Measurements from ENCODE around the gene PIH1D1. TPM values are rescaled to one million over a fixed set of nuclear protein-coding genes. Genes with fewer than 3 reads are reported as not detected.

The PIH1D1 gene
- total and polyA plus RNA-seq, 4 donors, result 56.6 to 96.3 (median 76.5) TPM

GRCh38 chr19:49398931-49399330, 52.7 kb downstream of the PIH1D1 start:
- 100% methylated on average over 1 of the region's 6 CpGs for WGBS (ENCODE audit: insufficient coverage)
- H3K4me1 ChIP-seq (ENCODE audit: control insufficient read depth, insufficient read depth, low read length), result no peaks in the 10 kb centered on the region
- H3K27ac ChIP-seq (ENCODE audit: low read depth, low read length), result no peak overlapping the region
- H3K36me3 ChIP-seq (ENCODE audit: control insufficient read depth, insufficient read depth, low read length), result no peaks in the 10 kb centered on the region
- peaks cover 9% of the 10 kb centered on the region for H3K27me3 ChIP-seq (ENCODE audit: control insufficient read depth, insufficient read depth, low read length)
- H3K9me3 ChIP-seq (ENCODE audit: control insufficient read depth, insufficient read depth, low read length), result no peaks in the 10 kb centered on the region
- H3K4me3 ChIP-seq (ENCODE audit: low read depth, low read length), result no peak overlapping the region
- DNase-seq (ENCODE audit: low read depth in 4 of 6, low spot score in 6 of 6), result no peak

- Histone ChIP-seq H3K9me3 (ENCODE audit: control insufficient read depth, insufficient read depth, low read length) (no peaks in the 10 kb centered on the region), H3K4me1 (ENCODE audit: control insufficient read depth, insufficient read depth, low read length) (no peaks in the 10 kb centered on the region), H3K27ac (ENCODE audit: low read depth, low read length) (no peak overlapping the region), H3K27me3 (ENCODE audit: control insufficient read depth, insufficient read depth, low read length) (peaks cover 11% of the 10 kb centered on the region), H3K36me3 (ENCODE audit: control insufficient read depth, insufficient read depth, low read length) (no peaks in the 10 kb centered on the region), H3K4me3 (ENCODE audit: low read depth, low read length) (no peak overlapping the region)
- WGBS (ENCODE audit: insufficient coverage), result 31% methylated on average over 8 of the region's 11 CpGs
- no peak for DNase-seq (ENCODE audit: low read depth in 4 of 6, low spot score in 6 of 6)
These were observed 53.5 kb downstream of the PIH1D1 start for GRCh38 chr19:49398001-49398615.

DNA sequence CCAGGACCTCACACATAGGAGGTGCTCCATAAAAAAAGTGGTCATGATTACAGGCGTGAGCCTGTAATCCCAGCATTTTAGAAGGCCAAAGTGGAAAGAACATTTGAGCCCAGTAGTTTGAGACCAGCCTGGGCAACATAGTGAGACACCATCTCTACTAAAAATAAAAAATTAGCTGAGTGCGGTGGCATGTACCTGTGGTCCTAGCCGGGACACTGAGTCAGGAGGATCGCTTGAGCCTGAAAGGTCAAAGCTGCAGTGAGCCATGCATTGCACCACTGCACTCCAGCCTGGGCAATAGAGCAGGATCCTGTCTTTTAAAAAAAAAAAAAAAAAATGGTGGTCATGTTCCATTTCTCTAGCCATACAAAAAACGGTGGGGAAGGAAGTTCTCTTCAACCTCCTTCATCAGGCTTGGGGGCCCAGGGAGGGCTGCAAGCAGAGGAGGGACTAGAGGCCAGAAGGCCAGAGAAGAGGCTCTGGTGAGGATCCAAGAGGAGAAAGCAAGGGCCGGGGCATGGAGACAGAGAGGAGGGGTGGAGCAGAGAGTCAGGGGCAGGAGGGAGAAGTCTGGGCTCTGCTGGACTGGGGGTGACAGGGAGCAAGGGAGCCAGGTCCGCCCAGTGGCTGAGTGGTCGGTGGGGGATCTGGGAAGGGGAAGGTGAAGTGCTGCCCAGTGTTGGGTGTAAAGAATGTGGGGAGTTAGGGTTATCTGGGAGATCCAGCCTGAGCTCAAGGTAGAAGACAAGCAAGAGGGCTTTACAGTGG, 54.7 kb downstream of the PIH1D1 start:
- H3K27ac ChIP-seq (ENCODE audit: low read depth, low read length), result no peak overlapping the region
- DNase-seq (ENCODE audit: low read depth in 4 of 6, low spot score in 6 of 6), result no peak
- no peaks in the 10 kb centered on the region for H3K9me3 ChIP-seq (ENCODE audit: control insufficient read depth, insufficient read depth, low read length)
- no peaks in the 10 kb centered on the region for H3K4me1 ChIP-seq (ENCODE audit: control insufficient read depth, insufficient read depth, low read length)
- no peaks in the 10 kb centered on the region for H3K36me3 ChIP-seq (ENCODE audit: control insufficient read depth, insufficient read depth, low read length)
- WGBS (ENCODE audit: insufficient coverage), result 84% methylated on average over 7 of the region's 8 CpGs
- peaks cover 11% of the 10 kb centered on the region for H3K27me3 ChIP-seq (ENCODE audit: control insufficient read depth, insufficient read depth, low read length)
- H3K4me3 ChIP-seq (ENCODE audit: low read depth, low read length), result no peak overlapping the region

Small RNAs within 50 kb of the gene (small RNA-seq; reads per million reads assigned to genes)
- gene MIR150 (ENCODE audit: low replicate concordance) (23.3 reads per million, percentile 97 among the genes with 10 or more reads in this experiment), gene SNORD32A (ENCODE audit: low replicate concordance) (not detected), gene SNORD33 (ENCODE audit: low replicate concordance) (not detected), gene SNORD34 (ENCODE audit: low replicate concordance) (not detected), gene SNORD35A (ENCODE audit: low replicate concordance) (not detected), gene SNORD35B (ENCODE audit: low replicate concordance) (not detected)

Other genes with a start within 250 kb of the PIH1D1 start
- gene SLC6A16, start 126.6 kb downstream of the PIH1D1 start, total RNA-seq, result 1 to 10 TPM in 1 of 2 donors, under 1 TPM in 1; 0.59 to 1.2 TPM
- gene SLC6A16, start 126.6 kb downstream of the PIH1D1 start, polyA plus RNA-seq (ENCODE audit: insufficient read length in 2 of 2), result 1 to 10 TPM; 2.8 to 3.8 TPM
- 10 to 100 TPM in 1 of 2 donors, 1 to 10 TPM in 1; 2.9 to 10.5 TPM for gene CD37, start 116.4 kb downstream of the PIH1D1 start, total RNA-seq
- 10 to 100 TPM; 16.6 to 18.0 TPM for gene CD37, start 116.4 kb downstream of the PIH1D1 start, polyA plus RNA-seq (ENCODE audit: insufficient read length in 2 of 2)
- gene TEAD2, start 89.4 kb downstream of the PIH1D1 start, total RNA-seq, result 10 to 100 TPM; 10.6 to 35.6 TPM
- 10 to 100 TPM; 33.2 to 33.3 TPM for gene TEAD2, start 89.4 kb downstream of the PIH1D1 start, polyA plus RNA-seq (ENCODE audit: insufficient read length in 2 of 2)
- gene DKKL1, start 87.9 kb downstream of the PIH1D1 start, total RNA-seq, result 1 to 10 TPM in 1 of 2 donors, under 1 TPM in 1; 0.69 to 3.4 TPM
- 1 to 10 TPM; 2.7 to 3.2 TPM for gene DKKL1, start 87.9 kb downstream of the PIH1D1 start, polyA plus RNA-seq (ENCODE audit: insufficient read length in 2 of 2)
- gene KASH5, start 63.6 kb downstream of the PIH1D1 start, total RNA-seq, result 1 to 10 TPM in 1 of 2 donors, under 1 TPM in 1; 0.30 to 1.3 TPM
- gene KASH5, start 63.6 kb downstream of the PIH1D1 start, polyA plus RNA-seq (ENCODE audit: insufficient read length in 2 of 2), result under 1 TPM; 0.21 to 0.40 TPM
- gene PTH2, start 28.4 kb downstream of the PIH1D1 start, total RNA-seq, result not detected
- not detected for gene PTH2, start 28.4 kb downstream of the PIH1D1 start, polyA plus RNA-seq (ENCODE audit: insufficient read length in 2 of 2)
- not detected for gene GFY, start 26.4 kb downstream of the PIH1D1 start, total RNA-seq
- under 1 TPM; 0.54 TPM for gene GFY, start 26.4 kb downstream of the PIH1D1 start, polyA plus RNA-seq (ENCODE audit: insufficient read length in 2 of 2)
- 1 to 10 TPM in 1 of 2 donors, under 1 TPM in 1; 0.55 to 4.2 TPM for gene SLC17A7, start 10.3 kb downstream of the PIH1D1 start, total RNA-seq
- 1 to 10 TPM in 1 of 2 donors, under 1 TPM in 1; 0.51 to 1.1 TPM for gene SLC17A7, start 10.3 kb downstream of the PIH1D1 start, polyA plus RNA-seq (ENCODE audit: insufficient read length in 2 of 2)
- 10 to 100 TPM; 15.7 to 22.3 TPM for gene ALDH16A1, start 1.4 kb upstream of the PIH1D1 start, total RNA-seq
- gene ALDH16A1, start 1.4 kb upstream of the PIH1D1 start, polyA plus RNA-seq (ENCODE audit: insufficient read length in 2 of 2), result 10 to 100 TPM; 16.1 to 18.2 TPM
- 1 to 10 TPM; 1.2 to 4.1 TPM for gene FLT3LG, start 22.4 kb upstream of the PIH1D1 start, total RNA-seq
- gene FLT3LG, start 22.4 kb upstream of the PIH1D1 start, polyA plus RNA-seq (ENCODE audit: insufficient read length in 2 of 2), result 1 to 10 TPM; 4.8 to 5.2 TPM
- 1,000 to 10,000 TPM; 1,320 to 2,994 TPM for gene RPL13A, start 35.8 kb upstream of the PIH1D1 start, total RNA-seq
- 1,000 to 10,000 TPM; 1,955 to 2,049 TPM for gene RPL13A, start 35.8 kb upstream of the PIH1D1 start, polyA plus RNA-seq (ENCODE audit: insufficient read length in 2 of 2)
- gene RPS11, start 44.6 kb upstream of the PIH1D1 start, total RNA-seq, result 1,000 to 10,000 TPM; 1,713 to 3,396 TPM
- gene RPS11, start 44.6 kb upstream of the PIH1D1 start, polyA plus RNA-seq (ENCODE audit: insufficient read length in 2 of 2), result 1,000 to 10,000 TPM; 1,893 to 1,945 TPM
- 100 to 1,000 TPM in 1 of 2 donors, 10 to 100 TPM in 1; 67.9 to 339 TPM for gene FCGRT, start 60.8 kb upstream of the PIH1D1 start, total RNA-seq
- gene FCGRT, start 60.8 kb upstream of the PIH1D1 start, polyA plus RNA-seq (ENCODE audit: insufficient read length in 2 of 2), result 100 to 1,000 TPM in 1 of 2 donors, 10 to 100 TPM in 1; 80.2 to 131 TPM
- 10 to 100 TPM; 24.9 to 85.2 TPM for gene RCN3, start 76.2 kb upstream of the PIH1D1 start, total RNA-seq
- 10 to 100 TPM; 14.5 to 36.5 TPM for gene RCN3, start 76.2 kb upstream of the PIH1D1 start, polyA plus RNA-seq (ENCODE audit: insufficient read length in 2 of 2)
- 10 to 100 TPM; 32.2 to 86.1 TPM for gene NOSIP, start 128.7 kb upstream of the PIH1D1 start, total RNA-seq
- gene NOSIP, start 128.7 kb upstream of the PIH1D1 start, polyA plus RNA-seq (ENCODE audit: insufficient read length in 2 of 2), result 10 to 100 TPM; 63.9 to 67.4 TPM
- gene PRRG2, start 129.5 kb upstream of the PIH1D1 start, total RNA-seq, result under 1 TPM; 0.79 to 0.83 TPM
- gene PRRG2, start 129.5 kb upstream of the PIH1D1 start, polyA plus RNA-seq (ENCODE audit: insufficient read length in 2 of 2), result 1 to 10 TPM in 1 of 2 donors, under 1 TPM in 1; 0.78 to 1.5 TPM
- 1 to 10 TPM; 6.6 to 8.2 TPM for gene PRR12, start 139.4 kb upstream of the PIH1D1 start, total RNA-seq
- 10 to 100 TPM; 37.7 to 42.3 TPM for gene PRR12, start 139.4 kb upstream of the PIH1D1 start, polyA plus RNA-seq (ENCODE audit: insufficient read length in 2 of 2)
- 10 to 100 TPM in 1 of 2 donors, 1 to 10 TPM in 1; 4.7 to 16.7 TPM for gene RRAS, start 188.3 kb upstream of the PIH1D1 start, total RNA-seq
- 10 to 100 TPM; 13.4 to 16.7 TPM for gene RRAS, start 188.3 kb upstream of the PIH1D1 start, polyA plus RNA-seq (ENCODE audit: insufficient read length in 2 of 2)
- 10 to 100 TPM; 11.8 to 12.2 TPM for gene SCAF1, start 190.4 kb upstream of the PIH1D1 start, total RNA-seq
- gene SCAF1, start 190.4 kb upstream of the PIH1D1 start, polyA plus RNA-seq (ENCODE audit: insufficient read length in 2 of 2), result 10 to 100 TPM; 66.3 to 70.8 TPM
- 10 to 100 TPM; 21.8 to 63.9 TPM for gene IRF3, start 214.0 kb upstream of the PIH1D1 start, total RNA-seq
- gene IRF3, start 214.0 kb upstream of the PIH1D1 start, polyA plus RNA-seq (ENCODE audit: insufficient read length in 2 of 2), result 10 to 100 TPM; 39.2 to 51.4 TPM
- gene BCL2L12, start 214.1 kb upstream of the PIH1D1 start, total RNA-seq, result 1 to 10 TPM in 1 of 2 donors, under 1 TPM in 1; 0.89 to 7.6 TPM
- gene BCL2L12, start 214.1 kb upstream of the PIH1D1 start, polyA plus RNA-seq (ENCODE audit: insufficient read length in 2 of 2), result 10 to 100 TPM in 1 of 2 donors, 1 to 10 TPM in 1; 8.2 to 15.0 TPM
- 100 to 1,000 TPM; 150 to 186 TPM for gene PRMT1, start 225.5 kb upstream of the PIH1D1 start, total RNA-seq
- gene PRMT1, start 225.5 kb upstream of the PIH1D1 start, polyA plus RNA-seq (ENCODE audit: insufficient read length in 2 of 2), result 100 to 1,000 TPM; 221 to 249 TPM
- gene ADM5, start 237.8 kb upstream of the PIH1D1 start, total RNA-seq, result under 1 TPM; 0.69 to 0.88 TPM
- 1 to 10 TPM; 3.1 to 3.3 TPM for gene ADM5, start 237.8 kb upstream of the PIH1D1 start, polyA plus RNA-seq (ENCODE audit: insufficient read length in 2 of 2)
- gene CPT1C, start 239.3 kb upstream of the PIH1D1 start, total RNA-seq, result 10 to 100 TPM; 23.2 to 32.4 TPM
- 100 to 1,000 TPM; 110 to 128 TPM for gene CPT1C, start 239.3 kb upstream of the PIH1D1 start, polyA plus RNA-seq (ENCODE audit: insufficient read length in 2 of 2)